DND-41 (cell line): ENCODE results near the gene RCOR1.

Experiments
- ATAC-seq: fragments of 200-7000 bp; cut with Tn5 transposase; 3 replicates; pipeline ENCODE4 v1.9.1; 2021; ENCODE audit warnings: low read depth; ENCODE audit not compliant: insufficient read depth
- DNase-seq: peaks from one replicate; pipeline ENCODE4 v3.0.0-alpha.2; 2020
- H2AFZ ChIP-seq: 2 replicates; pipeline ENCODE4 v1.6.0; 2012; ENCODE audit warnings: low read depth, low read length
- H3K27ac ChIP-seq: 2 replicates; pipeline ENCODE4 v1.5.1; 2012; ENCODE audit warnings: low read length, inconsistent platforms
- H3K27me3 ChIP-seq: fragments of 200-600 bp; sonication (generic); 2 replicates; pipeline ENCODE4 v1.6.0; 2012; ENCODE audit warnings: low read length, mild to moderate bottlenecking, inconsistent platforms; ENCODE audit not compliant: insufficient read depth, poor library complexity
- H3K36me3 ChIP-seq: 2 replicates; pipeline ENCODE4 v1.5.1; 2012; ENCODE audit warnings: low read length, inconsistent platforms; ENCODE audit not compliant: insufficient read depth
- H3K4me1 ChIP-seq: 2 replicates; pipeline ENCODE4 v1.5.1; 2012; ENCODE audit warnings: mild to moderate bottlenecking, low read length; ENCODE audit not compliant: insufficient read depth
- H3K4me2 ChIP-seq: 2 replicates; pipeline ENCODE4 v1.6.0; 2012; ENCODE audit warnings: mild to moderate bottlenecking, moderate library complexity, low read length, inconsistent platforms; ENCODE audit not compliant: insufficient read depth
- H3K4me3 ChIP-seq, 2 experiments: fragments of 200-600 bp in 1 of 2; shearing (Covaris generic) in 1 of 2; 2 replicates each; pipeline ENCODE4 v1.5.1; 2012 to 2016; ENCODE audit warnings: inconsistent platforms in 2 of 2, low read length in 2 of 2, mild to moderate bottlenecking in 2 of 2, low read depth in 1 of 2, moderate library complexity in 1 of 2
- H3K79me2 ChIP-seq: 2 replicates; pipeline ENCODE4 v1.6.0; 2012; ENCODE audit warnings: low read length, inconsistent platforms; ENCODE audit not compliant: insufficient read depth
- H3K9ac ChIP-seq: 2 replicates; pipeline ENCODE4 v1.6.0; 2012; ENCODE audit warnings: low read depth, mild to moderate bottlenecking, inconsistent platforms, low read length, moderate library complexity
- H3K9me3 ChIP-seq: 2 replicates; pipeline ENCODE4 v1.5.1; 2012; ENCODE audit warnings: low read length, moderate library complexity, mild to moderate bottlenecking, inconsistent platforms; ENCODE audit not compliant: insufficient read depth, severe bottlenecking
- H4K20me1 ChIP-seq: 2 replicates; pipeline ENCODE4 v1.6.0; 2012; ENCODE audit warnings: low read length; ENCODE audit not compliant: insufficient read depth
- EZH2 ChIP-seq: IDR thresholded peaks from 3 replicates; pipeline ENCODE4 v1.6.1; 2012; ENCODE audit warnings: borderline replicate concordance, low read depth, mild to moderate bottlenecking, moderate library complexity, low read length, inconsistent platforms; ENCODE audit not compliant: severe bottlenecking
- TF ChIP-seq, protein P1 (sequence below): IDR thresholded peaks from 2 replicates; pipeline ENCODE4 v1.5.1; 2012; ENCODE audit warnings: borderline replicate concordance, low read length, moderate library complexity, mild to moderate bottlenecking; ENCODE audit not compliant: poor library complexity, severe bottlenecking; ENCODE audit errors: extremely low read depth

Gene RCOR1

GRCh38 chr14:102771144-102771543, 178.7 kb downstream of the RCOR1 start:
- H3K27ac ChIP-seq: no peak overlapping the region
- no peaks in the 10 kb centered on the region for H3K9me3 ChIP-seq
- H3K79me2 ChIP-seq: no peaks in the 10 kb centered on the region
- no peaks in the 10 kb centered on the region for H3K27me3 ChIP-seq
- H3K4me3 ChIP-seq: no peak overlapping the region
- H3K4me2 ChIP-seq: no peak overlapping the region
- H3K4me1 ChIP-seq: peaks cover 3% of the 10 kb centered on the region; the same call in 1 of the 2 replicates
- ATAC-seq (no peak), DNase-seq (no peak)
- H2AFZ ChIP-seq: no peak overlapping the region
- no peak overlapping the region for H3K9ac ChIP-seq
- TF ChIP-seq EZH2: no peak
- TF ChIP-seq, protein P1, sequence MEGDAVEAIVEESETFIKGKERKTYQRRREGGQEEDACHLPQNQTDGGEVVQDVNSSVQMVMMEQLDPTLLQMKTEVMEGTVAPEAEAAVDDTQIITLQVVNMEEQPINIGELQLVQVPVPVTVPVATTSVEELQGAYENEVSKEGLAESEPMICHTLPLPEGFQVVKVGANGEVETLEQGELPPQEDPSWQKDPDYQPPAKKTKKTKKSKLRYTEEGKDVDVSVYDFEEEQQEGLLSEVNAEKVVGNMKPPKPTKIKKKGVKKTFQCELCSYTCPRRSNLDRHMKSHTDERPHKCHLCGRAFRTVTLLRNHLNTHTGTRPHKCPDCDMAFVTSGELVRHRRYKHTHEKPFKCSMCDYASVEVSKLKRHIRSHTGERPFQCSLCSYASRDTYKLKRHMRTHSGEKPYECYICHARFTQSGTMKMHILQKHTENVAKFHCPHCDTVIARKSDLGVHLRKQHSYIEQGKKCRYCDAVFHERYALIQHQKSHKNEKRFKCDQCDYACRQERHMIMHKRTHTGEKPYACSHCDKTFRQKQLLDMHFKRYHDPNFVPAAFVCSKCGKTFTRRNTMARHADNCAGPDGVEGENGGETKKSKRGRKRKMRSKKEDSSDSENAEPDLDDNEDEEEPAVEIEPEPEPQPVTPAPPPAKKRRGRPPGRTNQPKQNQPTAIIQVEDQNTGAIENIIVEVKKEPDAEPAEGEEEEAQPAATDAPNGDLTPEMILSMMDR: no peak
- H3K36me3 ChIP-seq: no peaks in the 10 kb centered on the region
- H4K20me1 ChIP-seq: no peaks in the 10 kb centered on the region

- H3K4me2 ChIP-seq: no peak overlapping the region
- no peak overlapping the region for H3K9ac ChIP-seq
- TF ChIP-seq, protein P1: peak; percentile 40
- TF ChIP-seq EZH2: no peak
- no peaks in the 10 kb centered on the region for H3K9me3 ChIP-seq
- ATAC-seq: no peak
- DNase-seq: peak; percentile 21
- H3K4me1 ChIP-seq: peaks cover 9% of the 10 kb centered on the region
- no peak overlapping the region for H3K4me3 ChIP-seq
- H3K27ac ChIP-seq: no peak overlapping the region
- H4K20me1 ChIP-seq: no peaks in the 10 kb centered on the region
- no peaks in the 10 kb centered on the region; the same call in 1 of the 2 replicates for H3K36me3 ChIP-seq
- H2AFZ ChIP-seq: no peak overlapping the region
- H3K79me2 ChIP-seq: peaks cover 3% of the 10 kb centered on the region
- no peaks in the 10 kb centered on the region for H3K27me3 ChIP-seq
Measured at GRCh38 chr14:102772781-102773570, 180.5 kb downstream of the RCOR1 start.

GRCh38 chr14:102774391-102775153, 182.1 kb downstream of the RCOR1 start:
- Histone ChIP-seq H3K4me2 (no peak overlapping the region), H3K9ac (no peak overlapping the region), H3K4me3 (no peak overlapping the region), H4K20me1 (peaks cover 9% of the 10 kb centered on the region; the same call in 1 of the 2 replicates), H3K9me3 (no peaks in the 10 kb centered on the region), H3K4me1 (peaks cover 23% of the 10 kb centered on the region), H3K79me2 (peaks cover 19% of the 10 kb centered on the region), H2AFZ (no peak overlapping the region), H3K27me3 (no peaks in the 10 kb centered on the region), H3K27ac (no peak overlapping the region), H3K36me3 (no peaks in the 10 kb centered on the region; the same call in 1 of the 2 replicates)
- DNase-seq (peak; percentile 57), ATAC-seq (peak; percentile 74)
- no peak for TF ChIP-seq EZH2
- TF ChIP-seq, protein P1: peak; percentile 87
